Posterior cingulate gyrus (tissue), 11 donors: ENCODE results near the gene HOXB2.
"Not testable (repeated sequence)": the region's sequence is repeated elsewhere in the genome, so short reads cannot be mapped to it uniquely, and the experiment has no call there.

Experiments used
- DNase-seq, 10 donors: peaks; one replicate each; pipeline versions ENCODE4 v3.0.0 to v3.0.0-alpha.2; 2020 to 2021; ENCODE audit warnings: mixed read lengths in 3 of 10
- intact Hi-C: fragments of 100-400 bp; cut with DNase I; formaldehyde crosslinking; loops from one replicate; pipeline ENCODE4 v1.15.1; 2023

Gene HOXB2

GRCh38 chr17:48523010-48523409 is 21.9 kb downstream of the HOXB2 start:
- no peak for DNase-seq
- intact Hi-C loops = no loop called here

- intact Hi-C loops = no loop called here
- DNase-seq = no peak
Measured at GRCh38 chr17:48522031-48522653, 22.8 kb downstream of the HOXB2 start.

GRCh38 chr17:48520631-48521079 is 24.3 kb downstream of the HOXB2 start:
- DNase-seq = no peak
- intact Hi-C loops = no loop called here

GRCh38 chr17:48519427-48519826 is 25.5 kb downstream of the HOXB2 start:
- DNase-seq = no peak
- intact Hi-C loops = no loop called here

GRCh38 chr17:48517478-48517877 is 27.4 kb downstream of the HOXB2 start:
- no peak for DNase-seq
- intact Hi-C loops = no loop called here

GRCh38 chr17:48515925-48516900 is 28.7 kb downstream of the HOXB2 start:
- intact Hi-C loops = no loop called here
- DNase-seq = no peak

- DNase-seq = no peak
Measured at GRCh38 chr17:48514477-48514876, 30.4 kb downstream of the HOXB2 start.

GRCh38 chr17:48513666-48514455 is 31.0 kb downstream of the HOXB2 start:
- DNase-seq = no peak
- intact Hi-C loops = no loop called here

More at GRCh38 chr17:48514477-48514876, 30.4 kb downstream of the HOXB2 start:
- intact Hi-C loops = no loop called here

- DNase-seq = no peak
- intact Hi-C loops = no loop called here
Measured at GRCh38 chr17:48513097-48513496, 31.8 kb downstream of the HOXB2 start.

GRCh38 chr17:48510761-48511604 is 33.9 kb downstream of the HOXB2 start:
- intact Hi-C loops = no loop called here
- DNase-seq = no peak

- intact Hi-C loops = no loop called here
- no peak for DNase-seq
Measured at GRCh38 chr17:48510381-48510760, 34.5 kb downstream of the HOXB2 start.

GRCh38 chr17:48509708-48510107 is 35.2 kb downstream of the HOXB2 start:
- intact Hi-C loops, DNase-seq: not testable (repeated sequence)

GRCh38 chr17:48506246-48506645 is 38.7 kb downstream of the HOXB2 start:
- DNase-seq = no peak
- intact Hi-C loops = no loop called here

- no peak for DNase-seq
- intact Hi-C loops = no loop called here
Measured at GRCh38 chr17:48505788-48506187, 39.1 kb downstream of the HOXB2 start.

GRCh38 chr17:48504953-48505352 is 40.0 kb downstream of the HOXB2 start:
- DNase-seq = no peak
- intact Hi-C loops = no loop called here

- intact Hi-C loops = no loop called here
- no peak for DNase-seq
Measured at GRCh38 chr17:48503747-48504146, 41.2 kb downstream of the HOXB2 start.

GRCh38 chr17:48502901-48503300 is 42.0 kb downstream of the HOXB2 start:
- DNase-seq = no peak
- intact Hi-C loops = no loop called here

- DNase-seq = no peak
- intact Hi-C loops = no loop called here
Measured at GRCh38 chr17:48502312-48502711, 42.6 kb downstream of the HOXB2 start.

- DNase-seq = no peak
- intact Hi-C loops = no loop called here
Measured at GRCh38 chr17:48500435-48501426, 44.2 kb downstream of the HOXB2 start.
